Stimulated activated CD8-positive, alpha-beta memory T cell treated with anti-CD3 and anti-CD28 coated beads, Interleukin-15, amount 100 ng/mL, for 1 hour (primary cell): ENCODE results near the gene POLE4.

Source experiments
- DNase-seq: peaks from one replicate; pipeline ENCODE4 v3.0.0-alpha.2; 2020; ENCODE audit warnings: low read depth

Gene POLE4

GRCh38 chr2:74958274-74959105, at the start of gene POLE4:
TSS of gene POLE4 (plus strand) at chr2:74958643. CDS start at chr2:74958680, 37 bp downstream.
- DNase-seq, result peak; percentile 92

GRCh38 chr2:74908748-74909444, 49.5 kb upstream of the POLE4 start:
- DNase-seq, result no peak

GRCh38 chr2:74910245-74910644, 48.2 kb upstream of the POLE4 start:
- DNase-seq, result no peak

GRCh38 chr2:74911061-74911460, 47.4 kb upstream of the POLE4 start:
- DNase-seq, result no peak

GRCh38 chr2:74915743-74916142, 42.7 kb upstream of the POLE4 start:
- no peak for DNase-seq

GRCh38 chr2:74916394-74916793, 42.0 kb upstream of the POLE4 start:
- DNase-seq, result no peak

- no peak for DNase-seq
Observed at GRCh38 chr2:74917702-74918619, 40.5 kb upstream of the POLE4 start.

- peak; percentile 48 for DNase-seq
Observed at GRCh38 chr2:74919827-74920226, 38.6 kb upstream of the POLE4 start.

GRCh38 chr2:74921236-74921736, 37.2 kb upstream of the POLE4 start:
- DNase-seq, result no peak

GRCh38 chr2:74922592-74923227, 35.7 kb upstream of the POLE4 start:
- no peak for DNase-seq

GRCh38 chr2:74924463-74925265, 33.8 kb upstream of the POLE4 start:
- no peak for DNase-seq

- DNase-seq, result no peak
Observed at GRCh38 chr2:74925361-74925786, 33.1 kb upstream of the POLE4 start.

GRCh38 chr2:74927621-74928020, 30.8 kb upstream of the POLE4 start:
- DNase-seq, result no peak

- DNase-seq, result no peak
Observed at GRCh38 chr2:74930811-74931486, 27.5 kb upstream of the POLE4 start.

GRCh38 chr2:74931940-74932339, 26.5 kb upstream of the POLE4 start:
- no peak for DNase-seq

- DNase-seq, result no peak
Observed at GRCh38 chr2:74935975-74936391, 22.5 kb upstream of the POLE4 start.

- DNase-seq, result no peak
Observed at GRCh38 chr2:74937221-74937880, 21.1 kb upstream of the POLE4 start.

GRCh38 chr2:74938264-74938663, 20.2 kb upstream of the POLE4 start:
- no peak for DNase-seq
